PC-3 (cell line): Measurements from ENCODE around the gene SLC39A8.

Experiments
- EZH2 ChIP-seq: fragments of 300-600 bp; sonication (generic); IDR thresholded peaks from one replicate; pipeline ENCODE4 v1.6.1; 2017; ENCODE audit warnings: antibody characterized with exemption, mild to moderate bottlenecking, low read length; ENCODE audit not compliant: unreplicated experiment
- EZH2phosphoT487 ChIP-seq: fragments of 300-600 bp; sonication (generic); IDR thresholded peaks from 2 replicates; pipeline ENCODE4 v1.6.1; 2018; ENCODE audit warnings: mild to moderate bottlenecking, antibody characterized with exemption, low read length, borderline replicate concordance
- TF ChIP-seq, protein P1 (sequence below): fragments of 300-600 bp; sonication (generic); conservative IDR thresholded peaks from 2 replicates; pipeline ENCODE4 v1.5.1; 2017; ENCODE audit warnings: antibody characterized with exemption, low read depth, mild to moderate bottlenecking, low read length

DNA sequence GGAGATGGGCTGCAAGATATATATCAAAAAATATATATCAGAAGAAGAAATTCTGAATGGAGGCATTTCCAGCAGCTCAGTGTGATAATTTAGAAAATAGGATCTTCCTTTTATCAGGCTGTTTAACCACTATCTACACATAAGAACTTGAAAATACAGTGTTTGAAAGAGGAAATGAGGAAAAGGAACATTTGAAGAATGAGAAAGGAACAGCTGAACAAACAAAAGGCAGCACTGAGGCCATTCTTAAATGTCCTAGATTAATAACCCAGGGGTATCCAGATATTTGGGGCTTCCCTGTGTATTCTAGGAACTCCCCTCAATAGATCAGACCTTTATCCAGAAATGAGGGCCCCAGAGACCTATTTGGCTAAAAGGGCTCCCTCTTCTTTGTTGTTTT is 4.1 kb downstream of the SLC39A8 start:
- TF ChIP-seq, protein P1, sequence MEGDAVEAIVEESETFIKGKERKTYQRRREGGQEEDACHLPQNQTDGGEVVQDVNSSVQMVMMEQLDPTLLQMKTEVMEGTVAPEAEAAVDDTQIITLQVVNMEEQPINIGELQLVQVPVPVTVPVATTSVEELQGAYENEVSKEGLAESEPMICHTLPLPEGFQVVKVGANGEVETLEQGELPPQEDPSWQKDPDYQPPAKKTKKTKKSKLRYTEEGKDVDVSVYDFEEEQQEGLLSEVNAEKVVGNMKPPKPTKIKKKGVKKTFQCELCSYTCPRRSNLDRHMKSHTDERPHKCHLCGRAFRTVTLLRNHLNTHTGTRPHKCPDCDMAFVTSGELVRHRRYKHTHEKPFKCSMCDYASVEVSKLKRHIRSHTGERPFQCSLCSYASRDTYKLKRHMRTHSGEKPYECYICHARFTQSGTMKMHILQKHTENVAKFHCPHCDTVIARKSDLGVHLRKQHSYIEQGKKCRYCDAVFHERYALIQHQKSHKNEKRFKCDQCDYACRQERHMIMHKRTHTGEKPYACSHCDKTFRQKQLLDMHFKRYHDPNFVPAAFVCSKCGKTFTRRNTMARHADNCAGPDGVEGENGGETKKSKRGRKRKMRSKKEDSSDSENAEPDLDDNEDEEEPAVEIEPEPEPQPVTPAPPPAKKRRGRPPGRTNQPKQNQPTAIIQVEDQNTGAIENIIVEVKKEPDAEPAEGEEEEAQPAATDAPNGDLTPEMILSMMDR = no peak
- TF ChIP-seq EZH2phosphoT487 = no peak
- no peak for TF ChIP-seq EZH2
